HG03025 (cell line): ENCODE measurements around the gene DDN.

Experiments
- ATAC-seq: cut with Tn5 transposase; IDR thresholded peaks from one replicate; pipeline ENCODE4 v1.9.1; 2021; ENCODE audit warnings: mild to moderate bottlenecking, moderate library complexity; ENCODE audit not compliant: unreplicated experiment, low FRiP score

Gene DDN

DNA sequence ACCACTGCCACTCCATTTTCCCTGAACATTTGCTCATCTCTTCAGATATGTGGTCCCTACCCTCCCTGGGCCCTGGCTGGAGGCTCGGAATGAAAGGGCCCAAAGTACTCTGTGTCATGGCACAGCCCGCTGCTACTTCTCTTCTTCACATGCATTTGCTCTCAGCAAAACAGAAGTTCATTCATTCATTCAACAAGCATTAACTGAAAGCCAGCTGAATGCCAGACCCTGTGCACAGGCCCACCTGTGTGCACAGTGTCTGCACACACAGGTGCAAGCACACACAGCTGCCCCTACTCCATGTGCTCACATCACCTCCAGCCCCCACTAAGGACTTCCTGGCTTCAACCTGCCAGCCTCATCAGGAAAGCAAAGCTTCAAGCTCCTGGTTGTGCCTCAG lies 13.3 kb downstream of the DDN start:
- no peak for ATAC-seq

DNA sequence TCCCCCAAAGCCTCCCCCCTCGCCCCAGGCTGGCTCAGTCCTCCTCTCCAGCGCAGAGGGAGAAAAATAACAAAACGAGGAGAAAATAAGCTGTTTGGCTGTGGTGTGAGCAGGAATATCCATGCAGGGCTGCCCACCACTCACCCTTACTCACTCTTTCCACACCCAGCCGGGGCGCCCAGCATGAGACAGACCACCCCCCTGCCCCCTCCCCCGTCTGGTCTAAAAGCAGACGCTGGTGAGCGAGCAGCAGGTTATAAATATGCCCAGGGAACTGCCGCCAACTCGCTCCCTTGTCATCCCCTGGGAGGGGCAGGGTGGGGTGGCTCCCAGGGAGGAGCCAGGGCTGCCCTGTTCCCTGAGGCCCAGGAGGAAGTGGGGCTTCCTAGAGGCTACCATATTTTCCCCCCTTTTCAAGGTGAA lies 13.7 kb downstream of the DDN start:
- no peak for ATAC-seq

GRCh38 chr12:48982397-48983080 lies 16.6 kb downstream of the DDN start:
- no peak for ATAC-seq

DNA sequence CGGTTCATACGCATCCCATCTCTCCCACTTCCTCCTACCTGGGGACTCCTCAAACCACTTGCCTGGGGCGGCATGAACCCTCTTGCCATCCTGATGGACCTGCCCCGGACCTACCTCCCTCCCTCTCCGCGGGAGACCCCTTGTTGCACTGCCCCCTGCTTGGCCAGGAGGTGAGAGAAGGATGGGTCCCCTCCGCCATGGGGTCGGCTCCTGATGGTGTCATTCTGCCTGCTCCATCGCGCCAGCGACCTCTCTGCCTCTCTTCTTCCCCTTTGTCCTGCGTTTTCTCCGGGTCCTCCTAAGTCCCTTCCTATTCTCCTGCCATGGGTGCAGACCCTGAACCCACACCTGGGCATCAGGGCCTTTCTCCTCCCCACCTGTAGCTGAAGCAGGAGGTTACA lies 17.4 kb downstream of the DDN start:
- ATAC-seq: no peak

DNA sequence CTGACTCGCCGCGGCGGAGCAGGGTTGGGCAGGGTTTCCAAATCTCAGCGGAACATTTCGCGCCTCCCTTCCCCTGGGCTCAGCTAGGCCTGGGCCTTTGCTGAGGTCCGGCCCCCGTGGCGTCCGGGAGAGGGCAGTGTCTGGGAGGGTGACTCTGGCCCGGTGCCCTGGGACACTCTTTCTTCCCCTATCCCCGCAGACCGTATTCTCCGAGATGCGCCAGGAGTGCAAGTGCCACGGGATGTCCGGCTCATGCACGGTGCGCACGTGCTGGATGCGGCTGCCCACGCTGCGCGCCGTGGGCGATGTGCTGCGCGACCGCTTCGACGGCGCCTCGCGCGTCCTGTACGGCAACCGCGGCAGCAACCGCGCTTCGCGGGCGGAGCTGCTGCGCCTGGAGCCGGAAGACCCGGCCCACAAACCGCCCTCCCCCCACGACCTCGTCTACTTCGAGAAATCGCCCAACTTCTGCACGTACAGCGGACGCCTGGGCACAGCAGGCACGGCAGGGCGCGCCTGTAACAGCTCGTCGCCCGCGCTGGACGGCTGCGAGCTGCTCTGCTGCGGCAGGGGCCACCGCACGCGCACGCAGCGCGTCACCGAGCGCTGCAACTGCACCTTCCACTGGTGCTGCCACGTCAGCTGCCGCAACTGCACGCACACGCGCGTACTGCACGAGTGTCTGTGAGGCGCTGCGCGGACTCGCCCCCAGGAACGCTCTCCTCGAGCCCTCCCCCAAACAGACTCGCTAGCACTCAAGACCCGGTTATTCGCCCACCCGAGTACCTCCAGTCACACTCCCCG lies 18.0 kb downstream of the DDN start:
- no peak for ATAC-seq

DNA sequence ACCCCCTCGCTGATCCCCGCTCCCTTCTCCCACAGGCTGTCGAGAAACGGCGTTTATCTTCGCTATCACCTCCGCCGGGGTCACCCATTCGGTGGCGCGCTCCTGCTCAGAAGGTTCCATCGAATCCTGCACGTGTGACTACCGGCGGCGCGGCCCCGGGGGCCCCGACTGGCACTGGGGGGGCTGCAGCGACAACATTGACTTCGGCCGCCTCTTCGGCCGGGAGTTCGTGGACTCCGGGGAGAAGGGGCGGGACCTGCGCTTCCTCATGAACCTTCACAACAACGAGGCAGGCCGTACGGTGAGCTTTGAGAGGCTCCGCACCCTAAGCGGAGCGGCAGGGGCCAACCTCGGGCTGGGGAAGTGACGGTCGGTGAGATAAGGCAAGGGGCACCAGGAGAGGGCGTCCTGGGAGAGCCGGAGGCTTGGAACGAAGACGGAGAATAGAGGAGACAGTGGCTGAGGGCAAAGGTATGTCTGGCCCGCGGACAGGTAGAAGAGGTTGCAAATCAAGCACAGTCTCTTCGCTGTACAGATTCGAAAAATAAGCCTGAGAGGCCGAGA lies 18.7 kb downstream of the DDN start:
- no peak for ATAC-seq

GRCh38 chr12:48979602-48980388 lies 19.4 kb downstream of the DDN start:
- no peak for ATAC-seq

GRCh38 chr12:48978741-48979601 lies 20.2 kb downstream of the DDN start:
- no peak for ATAC-seq

DNA sequence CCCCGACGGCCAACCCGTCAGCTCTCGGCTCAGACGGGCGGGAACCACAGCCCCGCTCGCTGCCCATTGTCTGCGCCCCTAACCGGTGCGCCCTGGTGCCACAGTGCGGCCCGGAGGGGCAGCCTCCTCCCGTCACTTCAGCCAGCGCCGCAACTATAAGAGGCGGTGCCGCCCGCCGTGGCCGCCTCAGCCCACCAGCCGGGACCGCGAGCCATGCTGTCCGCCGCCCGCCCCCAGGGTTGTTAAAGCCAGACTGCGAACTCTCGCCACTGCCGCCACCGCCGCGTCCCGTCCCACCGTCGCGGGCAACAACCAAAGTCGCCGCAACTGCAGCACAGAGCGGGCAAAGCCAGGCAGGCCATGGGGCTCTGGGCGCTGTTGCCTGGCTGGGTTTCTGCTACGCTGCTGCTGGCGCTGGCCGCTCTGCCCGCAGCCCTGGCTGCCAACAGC lies 20.9 kb downstream of the DDN start, which contains the start of gene WNT1:
Gene WNT1, plus strand, starts transcription at position 32 of the 450 bp plus-strand sequence. Its CDS starts 329 bp downstream, at position 361.
- no peak for ATAC-seq

- ATAC-seq: no peak
Observed at GRCh38 chr12:48977290-48978281, 21.6 kb downstream of the DDN start.

- ATAC-seq: no peak
Observed at GRCh38 chr12:48973941-48974673, 25.1 kb downstream of the DDN start.

GRCh38 chr12:48973531-48973930 lies 25.6 kb downstream of the DDN start:
- no peak for ATAC-seq

DNA sequence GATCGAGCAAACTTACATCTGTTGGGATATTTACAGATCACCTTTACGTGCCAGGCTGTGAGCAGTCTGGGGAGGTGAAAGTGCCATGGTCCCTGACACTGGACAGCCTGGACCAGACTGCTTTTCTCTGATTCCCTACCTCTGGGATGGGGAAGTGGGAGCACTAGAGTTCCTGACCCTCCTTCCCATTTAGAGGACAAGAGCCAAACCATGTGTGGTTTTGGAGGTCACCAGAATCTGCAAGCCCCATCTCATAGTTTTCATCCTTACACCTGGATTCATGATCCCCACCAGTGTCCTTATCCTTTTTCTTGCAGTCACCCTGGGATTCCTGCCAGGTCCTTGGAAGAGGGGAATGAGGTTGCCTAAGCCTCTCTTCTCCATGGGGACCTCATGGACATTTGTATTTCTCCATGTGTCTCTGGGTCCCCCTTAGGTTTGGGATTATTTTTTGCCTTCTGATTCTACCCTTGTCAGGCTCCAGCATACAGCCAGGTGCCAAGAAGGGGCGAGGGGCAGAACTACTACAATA lies 26.2 kb downstream of the DDN start:
- no peak for ATAC-seq

GRCh38 chr12:48972213-48972951 lies 26.8 kb downstream of the DDN start:
- no peak for ATAC-seq

GRCh38 chr12:48970702-48971334 lies 28.4 kb downstream of the DDN start:
- ATAC-seq: no peak

- no peak for ATAC-seq
Observed at GRCh38 chr12:48969833-48970701, 29.1 kb downstream of the DDN start.
